A549 (cell line): ENCODE results near the gene SLC35F3.

ENCODE experiments used
- CHD4 ChIP-seq: fragments of 200-600 bp; sonication (generic); IDR thresholded peaks from 2 replicates; pipeline ENCODE4 v1.6.1; 2016; ENCODE audit warnings: antibody characterized with exemption, mild to moderate bottlenecking, borderline replicate concordance
- CTCF ChIP-seq: fragments of >200 bp; sonication (Bioruptor Twin); formaldehyde crosslinking; IDR thresholded peaks from 3 replicates; pipeline ENCODE4 v1.5.1; 2016
- MAX ChIP-seq: IDR thresholded peaks from 2 replicates; pipeline ENCODE4 v1.6.1; 2012
- PBX3 ChIP-seq: IDR thresholded peaks from 2 replicates; pipeline ENCODE4 v1.6.1; 2012
- POLR2A ChIP-seq: IDR thresholded peaks from 2 replicates; pipeline ENCODE4 v1.6.1; 2012; ENCODE audit warnings: mild to moderate bottlenecking, low read length
- RAD21 ChIP-seq, 2 experiments: fragments of >200 bp in 1 of 2; sonication (Bioruptor Twin) in 1 of 2; formaldehyde crosslinking in 1 of 2; IDR thresholded peaks in 1 of 2; conservative IDR thresholded peaks in 1 of 2; 2 replicates in 1 of 2; 3 replicates in 1 of 2; pipeline ENCODE4 v1.6.1; 2012 to 2018; ENCODE audit warnings: inconsistent platforms in 1 of 2
- REST ChIP-seq: fragments of 200-600 bp; sonication (generic); IDR thresholded peaks from 2 replicates; pipeline ENCODE4 v1.6.1; 2016; ENCODE audit warnings: antibody characterized with exemption, mild to moderate bottlenecking, moderate library complexity
- RFX5 ChIP-seq: fragments of 450-650 bp; IDR thresholded peaks from 2 replicates; pipeline ENCODE4 v1.7.1; 2014; ENCODE audit warnings: antibody characterized with exemption, mild to moderate bottlenecking, moderate library complexity
- TFCP2L1 ChIP-seq: fragments of 250-450 bp; sonication (Bioruptor Pico); IDR thresholded peaks from 2 replicates; pipeline ENCODE4 v1.5.0; 2021; ENCODE audit warnings: mild to moderate bottlenecking

- TF ChIP-seq POLR2A = no peak
- TF ChIP-seq CHD4 = no peak
- no peak for TF ChIP-seq PBX3
- no peak for TF ChIP-seq RFX5
- TF ChIP-seq RAD21 (conservative IDR thresholded peaks at IDR 0.05 in 1 of 2, IDR thresholded peaks at IDR 0.05 in 1 of 2) = no peak
- TF ChIP-seq CTCF = no peak
- no peak for TF ChIP-seq TFCP2L1 (CRISPR knock-in tag)
- TF ChIP-seq MAX = no peak
- no peak for TF ChIP-seq REST
These were observed 38.6 kb upstream of the SLC35F3 start for GRCh38 chr1:233865902-233866301.
